T-helper 1 cell treated with Interleukin-12 subunit alpha and Interleukin-12 subunit beta and Interleukin-4 antibody, amounts not matched to agents 30 ng/mL and 1 ng/mL, for 36 hours (primary cell): ENCODE results near the gene PPRC1. TPM values are rescaled to one million over a fixed set of nuclear protein-coding genes. Genes with fewer than 3 reads are reported as not detected.

Experiments used
- intact Hi-C: fragments of 100-400 bp; cut with micrococcal nuclease; formaldehyde crosslinking; loops from one replicate; pipeline ENCODE4 v1.15.1; 2024
- total RNA-seq: library from RNA; stranded (reverse); gene quantifications from 2 replicates; pipeline ENCODE4 v1.2.3, GENCODE V29; 2022

PPRC1 gene
- total RNA-seq, 1 donor from 2014 or later: 68.0 TPM

GRCh38 chr10:102146971-102147428, 14.2 kb downstream of the PPRC1 start:
- intact Hi-C loops: no loop called here

- intact Hi-C loops: no loop called here
These were observed 14.7 kb downstream of the PPRC1 start for GRCh38 chr10:102147561-102147960.

GRCh38 chr10:102148275-102148674, 15.4 kb downstream of the PPRC1 start:
- intact Hi-C loops: no loop called here

GRCh38 chr10:102150970-102151773, 18.3 kb downstream of the PPRC1 start:
- intact Hi-C loops: loop anchor here (10.0 kb wide), 2 partner anchors 796 to 1044 kb away; partner anchors contain the start of genes BTRC and NT5C2

- intact Hi-C loops: loop anchor here (1.0 to 10.0 kb wide), 21 partner anchors 17 to 1043 kb away; partner anchors contain the start of genes ACTR1A, ARL3, ARMH3 and BTRC
These were observed 19.1 kb downstream of the PPRC1 start, which contains the start of gene NOLC1 for GRCh38 chr10:102151774-102152544. Gene NOLC1, plus strand, starts transcription at chr10:102152389. Its CDS starts 22 bp downstream, at chr10:102152411.

- intact Hi-C loops: loop anchor here (1.0 to 10.0 kb wide), 21 partner anchors 17 to 1042 kb away; partner anchors contain the start of genes ACTR1A, ARL3, ARMH3 and BTRC
These were observed 19.7 kb downstream of the PPRC1 start for GRCh38 chr10:102152545-102152890.

- intact Hi-C loops: loop anchor here (10.0 kb wide), 2 partner anchors 798 to 1042 kb away; partner anchors contain the start of genes BTRC and NT5C2
These were observed 20.3 kb downstream of the PPRC1 start for GRCh38 chr10:102153093-102153620.

GRCh38 chr10:102154466-102155116, 21.8 kb downstream of the PPRC1 start:
- intact Hi-C loops: loop anchor here (10.0 kb wide), 2 partner anchors 800 to 1040 kb away; partner anchors contain the start of genes BTRC and NT5C2

- intact Hi-C loops: loop anchor here (10.0 kb wide), 2 partner anchors 802 to 1038 kb away; partner anchors contain the start of genes BTRC and NT5C2
These were observed 24.4 kb downstream of the PPRC1 start for GRCh38 chr10:102157224-102157623.

- intact Hi-C loops: loop anchor here (10.0 kb wide), 2 partner anchors 804 to 1036 kb away; partner anchors contain the start of genes BTRC and NT5C2
These were observed 26.3 kb downstream of the PPRC1 start for GRCh38 chr10:102159051-102159597.

GRCh38 chr10:102159831-102160230, 27.0 kb downstream of the PPRC1 start:
- intact Hi-C loops: loop anchor here (10.0 kb wide), 2 partner anchors 805 to 1035 kb away; partner anchors contain the start of genes BTRC and NT5C2

- intact Hi-C loops: no loop called here
These were observed 30.6 kb downstream of the PPRC1 start for GRCh38 chr10:102163342-102163989.

GRCh38 chr10:102167861-102168260, 35.0 kb downstream of the PPRC1 start:
- intact Hi-C loops: loop anchor here (2.0 to 5.0 kb wide), 3 partner anchors 63 to 334 kb away; partner anchors contain the start of genes ACTR1A, FBXL15 and SUFU

GRCh38 chr10:102170602-102171001, 37.8 kb downstream of the PPRC1 start:
- intact Hi-C loops: no loop called here

GRCh38 chr10:102172288-102172687, 39.4 kb downstream of the PPRC1 start:
- intact Hi-C loops: no loop called here

- intact Hi-C loops: no loop called here
These were observed 42.6 kb downstream of the PPRC1 start for GRCh38 chr10:102175415-102175814.

GRCh38 chr10:102184606-102185005, 51.8 kb downstream of the PPRC1 start:
- intact Hi-C loops: no loop called here

GRCh38 chr10:102185272-102185671, 52.4 kb downstream of the PPRC1 start:
- intact Hi-C loops: no loop called here

GRCh38 chr10:102185811-102186527, 53.1 kb downstream of the PPRC1 start:
- intact Hi-C loops: no loop called here
